ENCODE results near the gene MBD3L5. TPM values are rescaled to one million over a fixed set of nuclear protein-coding genes. Genes with fewer than 3 reads are reported as not detected.
"Not testable (repeated sequence)": the region's sequence is repeated elsewhere in the genome, so short reads cannot be mapped to it uniquely, and the experiment has no call there.

The MBD3L5 gene
- total RNA-seq (2014; rRNA removed; shearing (Covaris generic)): not detected in 2 replicates

DNA sequence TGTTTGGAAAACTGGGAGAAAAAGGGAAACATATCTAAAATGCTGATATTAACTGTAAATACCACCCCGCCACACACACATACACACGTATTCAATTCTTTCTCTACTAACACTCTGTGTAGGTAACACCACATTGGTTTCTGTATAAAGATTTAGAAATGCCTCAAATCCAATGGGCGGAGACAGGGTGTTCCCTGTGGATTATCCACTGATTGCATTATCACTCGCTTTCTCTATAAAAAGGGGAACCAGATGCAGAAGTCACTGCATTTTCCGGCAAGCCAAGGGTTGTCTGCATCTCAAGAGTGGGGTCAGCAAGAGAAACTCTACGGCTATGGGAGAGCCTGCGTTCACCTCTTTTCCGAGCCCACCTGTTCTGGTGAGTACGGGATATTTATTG, at the start of gene MBD3L5:
TSS of gene MBD3L5 (plus strand) at position 301 of the 400 bp plus-strand sequence. CDS start at position 335, 34 bp downstream.
- DNase-seq (ENCODE audit: low spot score): not testable (repeated sequence)

- no peak for DNase-seq (ENCODE audit: low spot score)
Observed at GRCh38 chr19:6983448-6983847, 46.9 kb upstream of the MBD3L5 start.

DNA sequence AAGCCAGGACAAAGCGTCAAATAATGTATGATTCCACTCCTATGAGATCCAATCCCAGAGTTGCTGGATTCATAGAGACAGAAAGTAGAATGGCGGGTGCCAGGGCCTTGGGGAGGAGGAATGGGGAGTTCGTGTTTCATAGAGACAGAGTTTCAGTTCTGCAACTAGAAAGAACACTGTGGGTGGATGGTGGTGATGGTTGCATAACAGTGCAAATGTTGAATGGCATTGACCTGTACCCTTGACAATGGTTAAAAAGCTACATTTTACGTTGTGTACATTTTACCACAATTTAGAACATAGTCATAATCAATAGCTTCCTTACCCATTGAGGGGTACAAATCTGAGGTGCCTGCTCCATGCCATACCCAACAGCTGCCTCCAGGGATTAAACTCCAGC, 42.5 kb upstream of the MBD3L5 start:
- no peak for DNase-seq (ENCODE audit: low spot score)

DNA sequence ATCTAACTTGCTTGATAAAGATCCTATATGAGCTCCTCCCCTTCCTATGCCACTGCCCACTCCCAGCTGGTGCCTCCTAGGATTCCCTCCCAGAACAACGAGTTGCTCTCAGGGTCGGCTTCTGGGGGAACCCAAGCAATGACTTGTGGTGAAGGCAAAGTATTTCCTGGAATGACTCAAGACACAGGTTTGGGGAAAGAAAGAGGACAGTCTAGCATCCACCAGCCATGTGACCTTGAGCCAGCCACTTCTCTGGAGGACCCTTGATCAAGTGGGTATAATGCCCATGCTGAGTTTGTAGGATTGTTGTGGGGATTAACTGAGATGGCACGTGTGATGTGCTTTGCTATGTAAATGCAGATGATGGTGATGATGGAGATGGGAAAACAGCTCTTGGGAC, 42.1 kb upstream of the MBD3L5 start:
- no peak for DNase-seq (ENCODE audit: low spot score)

- no peak for DNase-seq (ENCODE audit: low spot score)
Observed at GRCh38 chr19:6995054-6995453, 35.3 kb upstream of the MBD3L5 start.

DNA sequence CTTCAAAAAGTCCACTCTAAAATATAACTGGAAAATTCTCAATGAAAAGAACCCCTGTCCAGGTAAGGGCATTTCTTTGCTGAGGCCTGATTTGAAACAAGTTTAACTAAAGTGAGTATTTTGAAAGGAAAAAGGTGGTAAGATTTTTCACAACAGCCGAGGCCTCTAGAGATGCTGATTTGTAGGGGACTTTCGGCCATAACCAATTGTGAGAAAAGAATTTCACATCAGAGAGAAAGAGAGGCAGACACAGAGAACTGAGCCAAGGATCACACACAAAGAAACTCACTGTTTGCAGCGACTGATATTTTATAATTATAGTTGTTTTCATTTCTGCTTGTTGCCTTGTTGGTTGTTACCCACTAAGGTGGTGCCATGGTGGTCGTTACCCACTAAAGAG, 33.6 kb upstream of the MBD3L5 start:
- DNase-seq (ENCODE audit: low spot score): no peak

DNA sequence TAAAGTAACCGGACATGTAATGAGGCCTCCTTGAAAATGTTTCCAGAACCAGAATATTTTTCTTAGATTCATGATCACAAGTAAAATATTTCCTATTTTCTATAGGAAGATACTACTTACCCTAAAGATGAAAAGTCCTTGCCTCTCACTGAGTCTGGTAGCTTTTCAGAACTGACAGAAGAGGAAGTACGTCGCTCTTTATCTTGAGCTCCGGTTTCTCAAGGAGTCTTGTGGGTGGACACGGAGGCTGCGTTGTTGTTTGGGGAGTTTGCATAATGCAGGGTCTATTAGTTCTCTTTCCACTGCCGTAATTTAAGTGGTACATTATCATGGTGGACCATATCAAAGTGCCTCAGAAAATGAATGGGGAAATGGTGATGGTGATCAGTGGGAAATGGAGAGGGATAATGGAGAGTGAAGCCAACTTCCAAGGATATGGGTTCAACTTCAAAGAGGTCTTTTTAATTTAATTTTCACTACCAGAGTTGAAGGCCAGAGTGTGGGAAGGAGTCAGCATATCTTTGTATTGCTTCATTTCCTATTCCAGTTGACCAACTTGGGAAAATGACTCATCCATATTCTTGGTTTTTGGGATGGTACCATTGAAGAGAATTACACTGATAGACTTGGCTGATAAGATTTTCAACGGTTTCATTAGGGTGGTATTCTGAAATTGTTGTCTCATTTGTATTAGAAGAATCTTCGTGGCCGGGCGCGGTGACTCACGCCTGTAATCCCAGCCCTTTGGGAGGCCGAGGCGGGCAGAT, 32.5 kb upstream of the MBD3L5 start:
- no peak for DNase-seq (ENCODE audit: low spot score)

DNA sequence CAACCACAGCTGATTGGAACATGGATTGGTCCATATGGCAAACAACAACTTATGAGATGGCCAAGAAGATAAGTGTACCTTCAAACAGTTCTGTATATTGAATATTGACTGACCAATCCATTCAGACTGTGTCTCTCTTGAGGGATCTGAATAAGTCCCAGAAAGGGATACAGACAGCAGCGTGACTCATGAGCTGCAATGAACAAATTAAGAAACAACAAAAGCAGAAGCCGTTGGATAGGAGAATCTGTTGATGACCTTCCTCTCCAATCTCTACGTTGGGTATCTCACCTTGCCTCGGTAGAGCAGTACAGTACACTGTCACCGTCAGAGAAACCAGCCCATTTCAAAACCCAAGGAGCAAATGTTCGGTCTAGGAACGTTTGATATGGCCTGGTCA, 30.4 kb upstream of the MBD3L5 start:
- no peak for DNase-seq (ENCODE audit: low spot score)

DNA sequence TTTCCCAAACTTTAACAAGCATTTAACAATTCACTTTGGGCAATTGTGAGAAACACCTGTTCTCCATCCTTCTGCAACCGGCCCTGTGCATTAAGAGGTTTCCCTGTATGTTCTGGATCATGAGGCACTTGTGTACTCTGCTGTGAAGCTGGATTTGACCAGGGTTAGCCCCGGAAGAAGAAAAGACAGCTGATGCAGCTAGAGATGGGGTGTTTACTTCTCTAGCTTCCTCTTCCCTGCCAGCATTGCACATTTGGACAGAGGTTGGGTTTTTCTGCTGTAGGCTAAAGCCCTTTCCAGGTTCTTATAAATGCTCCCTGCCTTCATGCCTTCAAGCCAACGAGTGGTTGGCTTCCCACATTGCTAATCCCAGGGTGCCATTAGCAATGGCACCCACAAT, 30.0 kb upstream of the MBD3L5 start:
- DNase-seq (ENCODE audit: low spot score): no peak

DNA sequence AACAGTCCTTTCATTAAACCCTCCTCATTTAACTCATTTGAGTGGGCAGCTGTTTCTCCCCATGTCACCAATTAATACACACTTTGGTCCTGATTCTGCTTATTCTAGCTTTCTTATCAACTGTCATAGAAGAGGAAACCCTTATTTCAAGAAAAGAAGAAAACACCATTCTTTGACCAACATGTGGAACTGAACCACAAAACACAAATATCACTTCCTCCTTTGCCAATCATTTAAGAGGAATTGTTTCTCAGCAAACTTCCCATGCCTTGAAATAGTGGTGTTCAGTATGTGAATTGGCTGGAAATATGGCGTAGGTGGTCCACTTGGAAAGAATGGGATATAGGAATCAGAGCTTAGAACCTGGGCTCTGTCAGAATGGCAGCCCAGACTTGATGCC, 29.6 kb upstream of the MBD3L5 start:
- no peak for DNase-seq (ENCODE audit: low spot score)

GRCh38 chr19:7004313-7004931, 26.0 kb upstream of the MBD3L5 start:
- peak; percentile 23 for DNase-seq (ENCODE audit: low spot score)

- no peak for DNase-seq (ENCODE audit: low spot score)
Observed at GRCh38 chr19:7006135-7006704, 24.2 kb upstream of the MBD3L5 start.

GRCh38 chr19:7007859-7008258, 22.5 kb upstream of the MBD3L5 start:
- no peak for DNase-seq (ENCODE audit: low spot score)

DNA sequence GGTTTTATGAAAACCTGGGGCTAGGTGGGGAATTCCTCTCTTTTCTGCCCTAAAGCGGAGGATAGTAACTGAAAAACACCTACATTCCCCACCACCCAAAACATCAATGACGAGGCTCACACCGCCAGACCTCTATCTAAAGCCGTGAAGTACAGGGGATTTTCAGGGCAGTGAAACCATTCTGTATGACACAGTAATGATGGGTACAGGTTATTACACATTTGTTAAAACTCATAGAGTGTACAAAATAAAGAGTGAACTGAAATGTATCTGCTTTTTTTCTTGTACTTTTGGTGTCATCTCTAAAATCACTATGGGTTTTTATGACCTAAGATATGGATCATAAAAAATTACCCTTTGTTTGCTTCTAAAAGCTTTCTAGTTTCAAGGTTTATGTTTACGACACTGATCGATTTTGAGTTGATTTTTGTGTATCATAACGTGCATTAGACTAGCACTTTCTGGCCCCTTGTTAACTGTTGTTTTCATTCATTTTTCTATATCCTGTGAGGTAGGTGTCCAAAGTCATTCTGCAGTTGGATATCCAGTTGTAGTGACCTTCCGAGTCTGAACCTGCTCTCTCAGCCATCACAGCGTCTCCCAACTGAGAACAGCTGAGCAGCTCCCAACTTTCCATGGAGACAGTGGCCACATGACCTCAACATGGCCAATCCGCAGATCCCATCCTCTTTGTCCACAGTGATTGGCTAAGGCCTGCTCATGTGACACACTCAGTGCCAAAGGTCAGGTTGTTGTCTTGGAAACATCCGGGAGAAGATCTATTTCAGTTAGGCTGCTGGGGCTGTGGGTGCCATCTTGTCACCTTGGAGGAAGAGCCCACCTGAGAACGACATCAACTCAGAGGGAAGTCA, 19.4 kb upstream of the MBD3L5 start:
- DNase-seq (ENCODE audit: low spot score): no peak

GRCh38 chr19:7013678-7014077, 16.7 kb upstream of the MBD3L5 start:
- DNase-seq (ENCODE audit: low spot score): no peak

DNA sequence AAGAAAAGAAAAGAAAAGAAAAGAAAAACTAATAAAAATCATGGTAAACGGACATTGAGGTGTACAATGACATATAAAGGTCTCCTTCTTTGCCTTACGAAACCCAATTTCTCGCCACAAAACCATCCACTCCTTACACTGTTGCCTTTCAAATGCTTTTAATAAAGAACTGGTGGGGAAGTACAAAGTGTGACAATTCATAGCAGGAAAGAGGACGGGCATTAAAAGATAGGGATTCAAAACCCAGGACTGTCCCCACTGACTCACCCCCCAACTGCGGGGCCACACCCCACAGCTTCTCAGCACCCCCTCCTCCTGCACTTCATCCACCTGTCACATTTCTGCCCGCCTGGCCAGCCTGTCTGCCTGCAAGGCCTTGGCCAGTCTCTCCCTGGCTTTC, 11.6 kb upstream of the MBD3L5 start:
- DNase-seq (ENCODE audit: low spot score): no peak

GRCh38 chr19:7021331-7021730, 9.0 kb upstream of the MBD3L5 start, which contains the start of gene MBD3L2B:
Gene MBD3L2B, minus strand, starts transcription at chr19:7021431. Its CDS starts 34 bp downstream, at chr19:7021397.
- DNase-seq (ENCODE audit: low spot score): not testable (repeated sequence)

DNA sequence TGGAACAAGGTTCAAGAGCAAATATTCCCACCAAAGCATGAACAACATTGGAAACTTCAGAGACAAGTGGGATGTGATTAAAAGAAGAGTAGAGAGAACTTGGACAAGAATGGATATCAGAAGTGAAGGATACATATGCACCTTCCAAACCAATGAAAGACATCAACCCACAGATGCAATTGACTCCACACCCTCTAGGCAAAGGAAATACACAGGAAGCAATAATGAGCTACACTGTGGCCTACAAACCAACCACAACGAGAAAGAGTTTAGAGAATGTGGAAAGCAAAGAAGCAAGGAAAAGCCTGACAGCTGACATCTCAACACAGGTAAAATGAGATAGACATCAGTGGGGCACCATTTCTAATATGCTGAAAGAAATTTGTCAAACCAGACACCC, 1.6 kb upstream of the MBD3L5 start:
- not testable (repeated sequence) for DNase-seq (ENCODE audit: low spot score)

- DNase-seq (ENCODE audit: low spot score): not testable (repeated sequence)
Observed at GRCh38 chr19:7040079-7040478, 9.7 kb downstream of the MBD3L5 start, which contains the start of gene MBD3L4. Gene MBD3L4, minus strand, starts transcription at chr19:7040179. Its CDS starts 35 bp downstream, at chr19:7040144.

GRCh38 chr19:7041563-7041962, 11.2 kb downstream of the MBD3L5 start:
- not testable (repeated sequence) for DNase-seq (ENCODE audit: low spot score)

- not testable (repeated sequence) for DNase-seq (ENCODE audit: low spot score)
Observed at GRCh38 chr19:7049021-7049420, 18.6 kb downstream of the MBD3L5 start, which contains the start of gene MBD3L2. Gene MBD3L2, plus strand, starts transcription at chr19:7049321. Its CDS starts 53 bp downstream, at chr19:7049374.
